ENCODE data around the gene TMSB4Y. TPM values are rescaled to one million over a fixed set of nuclear protein-coding genes. Genes with fewer than 3 reads are reported as not detected.

TMSB4Y gene
- total and polyA plus RNA-seq, 2 donors (not counting 1 experiment from before 2014, with no cell fraction given) = 0.58 TPM; not detected in 1

GRCh38 chrY:13708038-13708437 is 4.3 kb downstream of the TMSB4Y start:
- Histone ChIP-seq H3K27ac (ENCODE audit: insufficient read depth, low read length) (no peak overlapping the region), H3K36me3 (ENCODE audit: control insufficient read depth, insufficient read depth, low read length) (no peaks in the 10 kb centered on the region), H3K27me3 (ENCODE audit: control insufficient read depth, insufficient read depth, low read length) (no peaks in the 10 kb centered on the region), H3K9me3 (ENCODE audit: control insufficient read depth, insufficient read depth, low read depth, low read length) (no peaks in the 10 kb centered on the region), H2AFZ (ENCODE audit: low read length) (no peak overlapping the region), H3K4me2 (ENCODE audit: extremely low read depth, insufficient read depth, low read length) (no peak overlapping the region), H3K9ac (ENCODE audit: insufficient read depth, low read length) (no peak overlapping the region), H3K4me3 (replicated peaks in 1 of 4; ENCODE audit: control extremely low read depth in 1 of 4, insufficient read depth in 1 of 4, low read depth in 3 of 4, low read length in 4 of 4) (no peak overlapping the region), H3K4me1 (ENCODE audit: control insufficient read depth, extremely low read depth, insufficient read depth, low read length) (no peaks in the 10 kb centered on the region), H4K20me1 (ENCODE audit: control insufficient read depth, extremely low read depth, insufficient read depth, low read length) (no peaks in the 10 kb centered on the region), H3K79me2 (ENCODE audit: control insufficient read depth, insufficient read depth, low read length) (no peaks in the 10 kb centered on the region)
- TF ChIP-seq CTCF (conservative IDR thresholded peaks at IDR 0.05 in 1 of 2, IDR thresholded peaks at IDR 0.05 in 1 of 2; ENCODE audit: low read depth in 1 of 2, low read length in 2 of 2) (no peak), EZH2 (IDR thresholded peaks at IDR 0.05; ENCODE audit: low read length, missing control alignments) (no peak)
- no peak for DNase-seq (ENCODE audit: low read depth in 2 of 2)

- Histone ChIP-seq H3K27me3 (ENCODE audit: control insufficient read depth, insufficient read depth, low read length) (no peaks in the 10 kb centered on the region), H2AFZ (ENCODE audit: low read length) (no peak overlapping the region), H3K36me3 (ENCODE audit: control insufficient read depth, insufficient read depth, low read length) (no peaks in the 10 kb centered on the region), H4K20me1 (ENCODE audit: control insufficient read depth, extremely low read depth, insufficient read depth, low read length) (no peaks in the 10 kb centered on the region), H3K79me2 (ENCODE audit: control insufficient read depth, insufficient read depth, low read length) (no peaks in the 10 kb centered on the region), H3K9ac (ENCODE audit: insufficient read depth, low read length) (no peak overlapping the region), H3K4me1 (ENCODE audit: control insufficient read depth, extremely low read depth, insufficient read depth, low read length) (no peaks in the 10 kb centered on the region), H3K4me3 (replicated peaks in 1 of 4; ENCODE audit: control extremely low read depth in 1 of 4, insufficient read depth in 1 of 4, low read depth in 3 of 4, low read length in 4 of 4) (no peak overlapping the region), H3K9me3 (ENCODE audit: control insufficient read depth, insufficient read depth, low read depth, low read length) (no peaks in the 10 kb centered on the region), H3K27ac (ENCODE audit: insufficient read depth, low read length) (no peak overlapping the region), H3K4me2 (ENCODE audit: extremely low read depth, insufficient read depth, low read length) (no peak overlapping the region)
- DNase-seq (ENCODE audit: low read depth in 2 of 2) = no peak
- TF ChIP-seq EZH2 (IDR thresholded peaks at IDR 0.05; ENCODE audit: low read length, missing control alignments) = no peak
- no peak for TF ChIP-seq CTCF (conservative IDR thresholded peaks at IDR 0.05 in 1 of 2, IDR thresholded peaks at IDR 0.05 in 1 of 2; ENCODE audit: low read depth in 1 of 2, low read length in 2 of 2)
These were observed 15.3 kb downstream of the TMSB4Y start for GRCh38 chrY:13718996-13719395.

- H3K36me3 ChIP-seq (ENCODE audit: control insufficient read depth, insufficient read depth, low read length) = no peaks in the 10 kb centered on the region
- TF ChIP-seq EZH2 (IDR thresholded peaks at IDR 0.05; ENCODE audit: low read length, missing control alignments) (no peak), CTCF (conservative IDR thresholded peaks at IDR 0.05 in 1 of 2, IDR thresholded peaks at IDR 0.05 in 1 of 2; ENCODE audit: low read depth in 1 of 2, low read length in 2 of 2) (no peak)
- no peak overlapping the region for H3K4me3 ChIP-seq (replicated peaks in 1 of 4; ENCODE audit: control extremely low read depth in 1 of 4, insufficient read depth in 1 of 4, low read depth in 3 of 4, low read length in 4 of 4)
- no peak for DNase-seq (ENCODE audit: low read depth in 2 of 2)
- no peaks in the 10 kb centered on the region for H3K4me1 ChIP-seq (ENCODE audit: control insufficient read depth, extremely low read depth, insufficient read depth, low read length)
- H3K27ac ChIP-seq (ENCODE audit: insufficient read depth, low read length) = no peak overlapping the region
- no peaks in the 10 kb centered on the region for H3K79me2 ChIP-seq (ENCODE audit: control insufficient read depth, insufficient read depth, low read length)
- H2AFZ ChIP-seq (ENCODE audit: low read length) = no peak overlapping the region
- no peak overlapping the region for H3K4me2 ChIP-seq (ENCODE audit: extremely low read depth, insufficient read depth, low read length)
- H3K27me3 ChIP-seq (ENCODE audit: control insufficient read depth, insufficient read depth, low read length) = no peaks in the 10 kb centered on the region
- H3K9ac ChIP-seq (ENCODE audit: insufficient read depth, low read length) = no peak overlapping the region
- H4K20me1 ChIP-seq (ENCODE audit: control insufficient read depth, extremely low read depth, insufficient read depth, low read length) = no peaks in the 10 kb centered on the region
- H3K9me3 ChIP-seq (ENCODE audit: control insufficient read depth, insufficient read depth, low read depth, low read length) = no peaks in the 10 kb centered on the region
These were observed 25.8 kb downstream of the TMSB4Y start for GRCh38 chrY:13729517-13729916.

Measured in fibroblast of lung (primary cell).